Ectodermal cell (in vitro differentiated cells): Measurements from ENCODE around the gene ADCY5. TPM values are rescaled to one million over a fixed set of nuclear protein-coding genes. Genes with fewer than 3 reads are reported as not detected.
"Not testable (repeated sequence)": the region's sequence is repeated elsewhere in the genome, so short reads cannot be mapped to it uniquely, and the experiment has no call there.

Source experiments
- H3K27ac ChIP-seq: 2 replicates; pipeline ENCODE4 v1.7.0; 2013; ENCODE audit warnings: mild to moderate bottlenecking, low read depth, low read length; ENCODE audit not compliant: insufficient read depth, poor library complexity, severe bottlenecking
- H3K27me3 ChIP-seq: 2 replicates; pipeline ENCODE4 v1.7.0; 2013; ENCODE audit warnings: mild to moderate bottlenecking, low read length; ENCODE audit not compliant: insufficient read depth, control insufficient read depth, poor library complexity, severe bottlenecking
- H3K36me3 ChIP-seq: one replicate; pipeline ENCODE4 v1.7.0; 2013; ENCODE audit warnings: low read length; ENCODE audit not compliant: control insufficient read depth, insufficient read depth
- H3K4me1 ChIP-seq: one replicate; pipeline ENCODE4 v1.7.0; 2013; ENCODE audit warnings: low read length; ENCODE audit not compliant: control insufficient read depth, insufficient read depth
- H3K4me3 ChIP-seq: 2 replicates; pipeline ENCODE4 v1.7.0; 2013; ENCODE audit warnings: low read depth, low read length, control low read depth; ENCODE audit not compliant: insufficient read depth
- H3K9me3 ChIP-seq: 2 replicates; pipeline ENCODE4 v1.7.0; 2013; ENCODE audit warnings: mild to moderate bottlenecking, low read length, moderate library complexity; ENCODE audit not compliant: control insufficient read depth
- WGBS, 2 experiments: methylation state at CpG; one replicate each; pipeline ENCODE4 v1.1.7; 2013; ENCODE audit warnings: missing lambda C conversion rate in 2 of 2; 5-methylcytosine and 5-hydroxymethylcytosine counted together
- polyA plus RNA-seq, 4 experiments: library from polyadenylated mRNA; stranded (reverse); fragments of 50-300 nt; gene quantifications; one replicate each; pipeline ENCODE4 v1.2.3, GENCODE V29; 2013

Gene ADCY5
- 1.8 TPM for polyA plus RNA-seq (2013, experiment 1 of 4)
- polyA plus RNA-seq (2013, experiment 2 of 4), result 1.9 TPM
- 1.7 TPM for polyA plus RNA-seq (2013, experiment 3 of 4)
- polyA plus RNA-seq (2013, experiment 4 of 4), result 2.3 TPM

- H3K27me3 ChIP-seq, result peaks cover 68% of the 10 kb centered on the region
- 2 to 3% methylated on average over 67 of the region's 67 CpGs for WGBS, 2 experiments
- H3K9me3 ChIP-seq, result no peaks in the 10 kb centered on the region
- H3K27ac ChIP-seq, result no peak within 1 kb of the TSS
- H3K4me1 ChIP-seq, result no peaks in the 10 kb centered on the region
- peak within 1 kb of the TSS; percentile 49 for H3K4me3 ChIP-seq
- H3K36me3 ChIP-seq, result no peaks in the 10 kb centered on the region
These were observed at the start of gene ADCY5 for GRCh38 chr3:123448536-123449101. Gene ADCY5, minus strand, starts transcription at chr3:123449090. Its CDS starts 545 bp downstream, at chr3:123448545.

GRCh38 chr3:123493912-123494311 is 45.0 kb upstream of the ADCY5 start:
- Histone ChIP-seq H3K4me1 (no peaks in the 10 kb centered on the region), H3K9me3 (no peaks in the 10 kb centered on the region), H3K4me3 (no peak overlapping the region), H3K27ac (no peak overlapping the region), H3K36me3 (no peaks in the 10 kb centered on the region), H3K27me3 (no peaks in the 10 kb centered on the region)
- WGBS, 2 experiments, result 91 to 97% methylated on average over 4 of the region's 4 CpGs

DNA sequence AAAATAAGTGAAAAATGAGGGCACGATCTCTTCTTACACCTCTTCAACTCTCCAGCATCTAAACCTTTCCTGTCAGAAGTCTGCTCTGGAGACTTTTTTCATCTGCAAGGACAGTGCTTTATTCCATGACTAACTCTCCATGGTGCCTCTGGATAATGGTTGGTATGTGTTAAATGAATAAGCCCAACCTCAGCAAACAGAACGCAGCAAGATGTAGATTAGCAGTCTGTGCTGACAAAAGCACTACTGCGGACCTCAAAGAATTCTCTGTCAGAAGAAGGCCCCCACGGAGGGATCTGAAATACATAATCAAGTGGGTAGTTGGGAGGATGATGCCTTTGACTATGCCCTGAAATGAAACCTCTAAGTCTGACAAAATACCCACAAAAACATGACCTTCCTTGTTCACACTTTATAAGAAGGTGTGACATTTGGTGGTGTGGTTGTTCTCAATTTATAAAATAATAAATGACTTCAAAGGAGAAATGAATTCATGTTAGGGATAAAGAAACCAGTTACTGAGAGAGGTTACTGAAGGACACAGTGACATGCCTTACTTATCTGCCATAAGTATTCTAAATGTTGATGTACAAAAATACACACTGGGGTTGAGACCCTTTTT is 43.2 kb upstream of the ADCY5 start:
- H3K4me1 ChIP-seq, result no peaks in the 10 kb centered on the region
- no peak overlapping the region for H3K27ac ChIP-seq
- H3K9me3 ChIP-seq, result no peaks in the 10 kb centered on the region
- no peaks in the 10 kb centered on the region for H3K36me3 ChIP-seq
- no peak overlapping the region for H3K4me3 ChIP-seq
- 67 to 78% methylated on average over 4 of the region's 4 CpGs for WGBS, 2 experiments
- H3K27me3 ChIP-seq, result no peaks in the 10 kb centered on the region

- Histone ChIP-seq H3K9me3 (no peaks in the 10 kb centered on the region), H3K4me1 (no peaks in the 10 kb centered on the region), H3K27ac (no peak overlapping the region), H3K4me3 (no peak overlapping the region), H3K27me3 (no peaks in the 10 kb centered on the region), H3K36me3 (no peaks in the 10 kb centered on the region)
- WGBS, 2 experiments, result 13 to 16% methylated on average over 8 of the region's 8 CpGs
These were observed 40.6 kb upstream of the ADCY5 start for GRCh38 chr3:123489400-123490004.

GRCh38 chr3:123488645-123489347 is 39.9 kb upstream of the ADCY5 start:
- Histone ChIP-seq H3K4me1 (no peaks in the 10 kb centered on the region), H3K36me3 (no peaks in the 10 kb centered on the region), H3K27me3 (no peaks in the 10 kb centered on the region), H3K4me3 (no peak overlapping the region), H3K9me3 (no peaks in the 10 kb centered on the region), H3K27ac (no peak overlapping the region)
- WGBS, 2 experiments, result 85 to 86% methylated on average over 5 of the region's 5 CpGs

DNA sequence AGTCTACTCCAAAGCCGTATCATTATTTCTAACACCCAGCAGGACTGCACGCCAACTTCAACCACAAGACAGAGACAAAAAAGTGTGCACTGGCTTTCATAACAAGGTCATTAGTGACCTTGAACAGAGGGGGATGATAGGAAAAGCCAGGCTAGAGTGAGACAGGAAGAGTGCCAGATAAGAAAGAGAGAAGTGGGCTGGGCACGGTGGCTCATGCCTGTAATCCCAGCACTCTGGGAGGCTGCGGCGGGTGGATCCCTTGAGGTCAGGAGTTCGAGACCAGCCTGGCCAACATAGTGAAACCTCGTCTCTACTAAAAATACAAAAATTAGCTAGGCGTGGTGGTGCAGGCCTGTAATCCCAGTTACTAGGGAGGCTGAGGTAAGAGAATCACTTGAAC is 38.2 kb upstream of the ADCY5 start:
- H3K4me3 ChIP-seq, H3K36me3 ChIP-seq, H3K27me3 ChIP-seq, H3K9me3 ChIP-seq, H3K27ac ChIP-seq, H3K4me1 ChIP-seq: not testable (repeated sequence)
- 89 to 94% methylated on average over 8 of the region's 8 CpGs for WGBS, 2 experiments

GRCh38 chr3:123486460-123486859 is 37.6 kb upstream of the ADCY5 start:
- H3K9me3 ChIP-seq, result no peaks in the 10 kb centered on the region
- WGBS, 2 experiments, result 87 to 93% methylated on average over 6 to 7 of the region's 7 CpGs
- H3K36me3 ChIP-seq, result no peaks in the 10 kb centered on the region
- H3K4me3 ChIP-seq, result no peak overlapping the region
- H3K27ac ChIP-seq, result no peak overlapping the region
- H3K27me3 ChIP-seq, result no peaks in the 10 kb centered on the region
- H3K4me1 ChIP-seq, result no peaks in the 10 kb centered on the region

DNA sequence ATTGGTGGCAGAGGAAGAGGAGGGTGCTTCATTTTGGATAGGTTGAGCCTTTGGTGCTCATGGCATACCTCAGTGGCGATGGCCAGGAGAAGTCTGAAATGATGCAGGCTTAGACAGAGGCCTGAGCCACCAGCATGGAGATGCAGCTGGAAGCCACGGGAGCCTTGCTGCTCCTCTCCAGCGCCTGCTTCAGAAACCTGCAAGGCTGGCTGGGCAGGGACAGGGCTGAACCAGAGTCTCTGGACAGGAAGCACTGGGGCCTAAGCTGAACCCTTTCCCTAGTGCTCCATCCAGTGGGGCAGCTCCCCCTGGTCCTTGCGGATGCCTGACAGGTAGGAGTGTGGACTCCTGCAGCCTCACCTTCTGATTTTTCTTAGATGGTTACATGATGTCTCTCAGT is 36.7 kb upstream of the ADCY5 start:
- H3K27me3 ChIP-seq, result no peaks in the 10 kb centered on the region
- no peaks in the 10 kb centered on the region for H3K9me3 ChIP-seq
- no peak overlapping the region for H3K4me3 ChIP-seq
- 84 to 92% methylated on average over 4 of the region's 4 CpGs for WGBS, 2 experiments
- no peak overlapping the region for H3K27ac ChIP-seq
- H3K4me1 ChIP-seq, result no peaks in the 10 kb centered on the region
- H3K36me3 ChIP-seq, result no peaks in the 10 kb centered on the region

DNA sequence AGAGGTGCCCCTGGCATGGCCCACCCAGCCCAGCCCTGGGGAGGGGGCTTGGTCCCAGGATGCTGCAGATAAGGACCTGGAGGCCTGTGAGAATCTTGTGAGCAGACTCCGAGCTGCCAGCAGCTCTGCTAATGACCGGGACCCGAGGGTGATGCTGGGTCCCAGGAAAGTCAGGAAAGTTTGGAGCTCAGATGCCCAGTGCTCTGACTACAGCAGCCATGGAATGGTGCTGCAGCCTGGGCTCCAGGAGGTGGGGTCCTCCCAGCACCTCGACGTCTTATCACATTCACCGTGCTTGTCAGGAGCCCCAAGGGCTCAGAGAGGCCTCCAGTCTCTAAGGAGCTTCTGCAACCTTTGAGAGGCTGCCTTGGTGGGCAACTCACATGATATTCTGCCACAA is 34.3 kb upstream of the ADCY5 start:
- Histone ChIP-seq H3K36me3 (no peaks in the 10 kb centered on the region), H3K4me1 (no peaks in the 10 kb centered on the region), H3K4me3 (no peak overlapping the region), H3K27ac (no peak overlapping the region), H3K9me3 (no peaks in the 10 kb centered on the region), H3K27me3 (no peaks in the 10 kb centered on the region)
- WGBS, 2 experiments, result 95% methylated on average over 6 of the region's 6 CpGs
